ENCODE results near the gene GOLGA3.

Gene GOLGA3

GRCh38 chr12:132740652-132741051, 88.0 kb downstream of the GOLGA3 start:
- DNase-seq = no peak

- no peak for DNase-seq
Measured at GRCh38 chr12:132740313-132740646, 88.4 kb downstream of the GOLGA3 start.

- no peak for DNase-seq
Measured at GRCh38 chr12:132739600-132740312, 88.9 kb downstream of the GOLGA3 start.

GRCh38 chr12:132736913-132737312, 91.8 kb downstream of the GOLGA3 start:
- DNase-seq = no peak

GRCh38 chr12:132736378-132736777, 92.3 kb downstream of the GOLGA3 start:
- DNase-seq = no peak

- DNase-seq = no peak
Measured at GRCh38 chr12:132735496-132735895, 93.2 kb downstream of the GOLGA3 start.

GRCh38 chr12:132734206-132734605, 94.5 kb downstream of the GOLGA3 start:
- DNase-seq = no peak

- DNase-seq = no peak
Measured at GRCh38 chr12:132731574-132731973, 97.1 kb downstream of the GOLGA3 start.

GRCh38 chr12:132730353-132730752, 98.3 kb downstream of the GOLGA3 start:
- DNase-seq = no peak

GRCh38 chr12:132729541-132730320, 98.9 kb downstream of the GOLGA3 start:
- no peak for DNase-seq

GRCh38 chr12:132728502-132728901, 100.2 kb downstream of the GOLGA3 start:
- no peak for DNase-seq

- DNase-seq = no peak
Measured at GRCh38 chr12:132727091-132727794, 101.4 kb downstream of the GOLGA3 start.

- no peak for DNase-seq
Measured at GRCh38 chr12:132726386-132726785, 102.3 kb downstream of the GOLGA3 start.

- DNase-seq = no peak
Measured at GRCh38 chr12:132724506-132725241, 104.0 kb downstream of the GOLGA3 start.

- DNase-seq = no peak
Measured at GRCh38 chr12:132723764-132724140, 104.9 kb downstream of the GOLGA3 start.

GRCh38 chr12:132723015-132723763, 105.5 kb downstream of the GOLGA3 start:
- no peak for DNase-seq

- no peak for DNase-seq
Measured at GRCh38 chr12:132720606-132721345, 107.9 kb downstream of the GOLGA3 start.

- no peak for DNase-seq
Measured at GRCh38 chr12:132719954-132720324, 108.7 kb downstream of the GOLGA3 start.

- DNase-seq = no peak
Measured at GRCh38 chr12:132719141-132719953, 109.3 kb downstream of the GOLGA3 start.

All from stimulated activated naive CD4-positive, alpha-beta T cell treated with Interleukin-2 at 50 U/mL for 16 hours (primary cell).